Measurements from ENCODE around the gene CYS1.
A peak's percentile ranks its signal among the peaks of the same experiment; 100 is the strongest.

CYS1 gene

DNA sequence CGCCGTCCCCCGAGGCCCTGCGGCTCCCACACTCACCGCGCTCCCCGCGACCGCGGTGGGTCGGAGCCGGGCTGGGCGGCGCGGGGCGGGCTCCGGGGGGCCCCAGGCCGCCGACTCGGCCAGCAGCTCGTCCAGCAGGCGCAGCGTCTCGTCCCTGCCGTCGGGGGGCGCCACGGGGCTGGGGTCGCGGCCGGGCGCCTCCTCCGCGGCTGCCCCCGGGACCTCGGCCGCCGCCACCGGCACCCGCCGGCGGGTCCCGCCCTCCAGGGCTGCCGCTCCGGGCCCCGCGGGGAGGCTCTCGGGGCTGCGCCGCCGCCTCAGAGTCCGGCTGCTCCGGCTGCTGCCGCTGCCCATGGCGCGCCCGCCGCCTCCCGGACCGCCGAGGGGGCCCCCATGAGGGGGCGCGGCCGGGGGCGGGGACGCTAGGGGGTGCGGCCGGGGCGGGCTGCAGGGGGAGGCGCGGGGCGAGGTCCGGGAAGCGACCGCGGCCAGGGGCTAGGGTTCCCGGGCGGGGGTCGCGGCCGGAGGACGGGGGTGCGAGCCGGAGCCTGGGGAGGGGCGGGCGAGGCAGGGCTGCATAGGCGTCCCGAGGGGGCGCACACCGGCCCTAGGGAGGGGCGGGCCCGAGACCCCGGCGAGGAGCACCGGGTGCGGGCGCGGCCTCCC is at the start of gene CYS1:
CYS1 (minus strand) TSS at position 542 of the 666 bp plus-strand sequence; CDS start at position 354, 188 bp downstream.
- POLR2A ChIA-PET = no interaction called here
- DNase-seq (ENCODE audit: extremely low spot score) = peak; percentile 75

GRCh38 chr2:10129490-10129889 is 49.3 kb upstream of the CYS1 start:
- ChIA-PET CTCF (interaction anchor here (1.2 to 12.0 kb wide), 4 partner anchors 33 to 316 kb away, joined by 3 to 181 read pairs (median 10); no protein-coding TSS in a partner anchor), POLR2A (no interaction called here)
- no peak for DNase-seq (ENCODE audit: extremely low spot score)
- TF ChIP-seq CTCF (IDR thresholded peaks at IDR 0.05; ENCODE audit: control extremely low read depth, extremely low read depth, low read depth, missing control alignments) = no peak

More for the DNA sequence above, at the start of gene CYS1:
- CTCF ChIA-PET = interaction anchor here (0.6 to 21.6 kb wide), 8 partner anchors 6 to 358 kb away, joined by 3 to 390 read pairs (median 5); partner anchors contain the start of gene CYS1
- TF ChIP-seq CTCF (IDR thresholded peaks at IDR 0.05; ENCODE audit: control extremely low read depth, extremely low read depth, low read depth, missing control alignments) = peak; percentile 60

- POLR2A ChIA-PET = no interaction called here
- CTCF ChIA-PET = interaction anchor here (0.6 to 12.0 kb wide), 5 partner anchors 14 to 315 kb away, joined by 3 to 181 read pairs (median 3); no protein-coding TSS in a partner anchor
- no peak for DNase-seq (ENCODE audit: extremely low spot score)
- TF ChIP-seq CTCF (IDR thresholded peaks at IDR 0.05; ENCODE audit: control extremely low read depth, extremely low read depth, low read depth, missing control alignments) = no peak
These were observed 48.2 kb upstream of the CYS1 start for GRCh38 chr2:10128420-10128819.

DNA sequence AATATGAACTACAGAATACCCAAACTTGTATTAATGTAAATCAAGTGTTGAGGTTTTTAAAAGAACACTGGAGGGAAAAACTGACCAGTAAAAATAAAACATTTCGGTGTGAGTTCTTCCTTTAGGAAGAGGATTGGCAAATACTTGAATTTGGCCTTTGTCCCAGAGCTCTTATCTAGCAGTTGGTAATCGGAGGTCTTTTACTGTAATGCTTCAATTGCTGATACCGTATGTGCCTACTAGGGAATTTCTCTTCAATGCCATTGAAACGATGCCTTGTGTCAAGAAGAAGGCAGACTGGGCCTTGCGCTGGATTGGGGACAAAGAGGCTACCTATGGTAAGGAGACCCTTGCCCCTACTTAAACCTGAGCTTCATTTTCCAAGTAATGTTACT is 46.4 kb upstream of the CYS1 start:
- ChIA-PET POLR2A (interaction anchor here (0.7 kb wide), 1 partner anchor 510 kb away, joined by 4 read pairs; no protein-coding TSS in a partner anchor), CTCF (interaction anchor here (0.8 to 12.0 kb wide), 8 partner anchors 9 to 312 kb away, joined by 3 to 181 read pairs (median 19); no protein-coding TSS in a partner anchor)
- no peak for DNase-seq (ENCODE audit: extremely low spot score)
- no peak for TF ChIP-seq CTCF (IDR thresholded peaks at IDR 0.05; ENCODE audit: control extremely low read depth, extremely low read depth, low read depth, missing control alignments)

GRCh38 chr2:10125842-10126631 is 45.8 kb upstream of the CYS1 start:
- ChIA-PET POLR2A (interaction anchor here (0.7 to 1.0 kb wide), 2 partner anchors 309 to 510 kb away, joined by 3 to 4 read pairs; no protein-coding TSS in a partner anchor), CTCF (interaction anchor here (0.8 to 12.0 kb wide), 17 partner anchors 9 to 542 kb away, joined by 3 to 181 read pairs (median 8); no protein-coding TSS in a partner anchor)
- no peak for TF ChIP-seq CTCF (IDR thresholded peaks at IDR 0.05; ENCODE audit: control extremely low read depth, extremely low read depth, low read depth, missing control alignments)
- DNase-seq (ENCODE audit: extremely low spot score) = no peak

DNA sequence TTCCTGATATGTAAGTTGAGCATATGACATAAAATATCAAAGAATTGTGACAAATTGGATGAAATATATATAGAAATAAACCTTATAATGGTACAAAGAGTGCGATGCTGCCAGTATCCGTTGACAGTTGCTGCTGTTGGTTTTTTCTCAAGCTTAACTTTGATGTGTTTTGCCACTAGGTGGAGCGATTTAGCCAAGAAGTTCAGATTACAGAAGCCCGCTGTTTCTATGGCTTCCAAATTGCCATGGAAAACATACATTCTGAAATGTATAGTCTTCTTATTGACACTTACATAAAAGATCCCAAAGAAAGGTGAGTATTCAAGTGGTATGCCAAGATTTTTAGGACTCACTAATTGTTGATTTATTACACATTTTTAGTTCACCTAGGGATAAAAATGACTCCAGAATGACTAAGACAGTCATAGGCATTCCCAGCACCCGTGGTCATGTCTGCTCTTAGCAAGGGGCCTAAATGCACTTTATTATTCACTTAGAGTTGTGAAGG is 44.4 kb upstream of the CYS1 start:
- ChIA-PET CTCF (interaction anchor here (0.7 to 12.0 kb wide), 46 partner anchors 11 to 981 kb away, joined by 3 to 181 read pairs (median 4); partner anchors contain the start of genes CYS1, ODC1 and TAF1B), POLR2A (interaction anchor here (1.0 kb wide), 1 partner anchor 323 kb away, joined by 3 read pairs; the partner anchor contains the start of gene ODC1)
- peak; percentile 55 for DNase-seq (ENCODE audit: extremely low spot score)
- TF ChIP-seq CTCF (IDR thresholded peaks at IDR 0.05; ENCODE audit: control extremely low read depth, extremely low read depth, low read depth, missing control alignments) = peak; percentile 59

Measured in GM10248 (cell line).